Measurements from ENCODE around the gene ADGRB3.

ADGRB3 gene

GRCh38 chr6:68724060-68724459 is 89.0 kb downstream of the ADGRB3 start:
- no peaks in the 10 kb centered on the region for H3K27me3 ChIP-seq (replicated peaks; ENCODE audit: control insufficient read depth, insufficient read depth, low read length)
- no peak overlapping the region for H3K4me3 ChIP-seq (replicated peaks; ENCODE audit: low read depth, low read length)
- TF ChIP-seq CTCF (IDR thresholded peaks at IDR 0.05; ENCODE audit: insufficient read depth, low read length, poor library complexity, severe bottlenecking), result no peak
- H3K36me3 ChIP-seq (ENCODE audit: control insufficient read depth, insufficient read depth, low read length), result no peaks in the 10 kb centered on the region
- DNase-seq (ENCODE audit: extremely low read depth, insufficient read length), result no peak

GRCh38 chr6:68726337-68726736 is 91.3 kb downstream of the ADGRB3 start:
- Histone ChIP-seq H3K4me3 (replicated peaks; ENCODE audit: low read depth, low read length) (no peak overlapping the region), H3K27me3 (replicated peaks; ENCODE audit: control insufficient read depth, insufficient read depth, low read length) (no peaks in the 10 kb centered on the region), H3K36me3 (ENCODE audit: control insufficient read depth, insufficient read depth, low read length) (no peaks in the 10 kb centered on the region)
- TF ChIP-seq CTCF (IDR thresholded peaks at IDR 0.05; ENCODE audit: insufficient read depth, low read length, poor library complexity, severe bottlenecking), result no peak
- DNase-seq (ENCODE audit: extremely low read depth, insufficient read length), result no peak

DNA sequence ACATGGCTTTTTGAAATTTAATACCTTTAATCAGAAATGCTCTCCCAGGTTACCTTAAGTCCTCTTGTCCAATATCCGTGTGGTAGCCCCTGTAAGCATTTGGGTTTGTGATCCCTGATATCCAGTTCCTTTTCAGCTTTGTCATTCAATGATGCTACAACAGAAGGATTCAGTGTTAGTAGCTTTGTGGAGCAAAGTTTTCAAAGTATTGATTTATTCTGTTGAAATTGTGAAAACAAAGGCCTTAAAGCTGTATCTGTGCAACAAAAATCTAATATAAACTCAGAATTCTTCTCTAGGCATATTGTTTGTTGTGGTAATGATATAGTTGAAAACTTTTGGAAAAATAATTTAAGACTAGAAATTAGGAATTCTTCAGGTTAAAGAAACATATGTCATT is 91.9 kb downstream of the ADGRB3 start:
- no peaks in the 10 kb centered on the region for H3K27me3 ChIP-seq (replicated peaks; ENCODE audit: control insufficient read depth, insufficient read depth, low read length)
- no peaks in the 10 kb centered on the region for H3K36me3 ChIP-seq (ENCODE audit: control insufficient read depth, insufficient read depth, low read length)
- no peak for TF ChIP-seq CTCF (IDR thresholded peaks at IDR 0.05; ENCODE audit: insufficient read depth, low read length, poor library complexity, severe bottlenecking)
- H3K4me3 ChIP-seq (replicated peaks; ENCODE audit: low read depth, low read length), result no peak overlapping the region
- DNase-seq (ENCODE audit: extremely low read depth, insufficient read length), result no peak

DNA sequence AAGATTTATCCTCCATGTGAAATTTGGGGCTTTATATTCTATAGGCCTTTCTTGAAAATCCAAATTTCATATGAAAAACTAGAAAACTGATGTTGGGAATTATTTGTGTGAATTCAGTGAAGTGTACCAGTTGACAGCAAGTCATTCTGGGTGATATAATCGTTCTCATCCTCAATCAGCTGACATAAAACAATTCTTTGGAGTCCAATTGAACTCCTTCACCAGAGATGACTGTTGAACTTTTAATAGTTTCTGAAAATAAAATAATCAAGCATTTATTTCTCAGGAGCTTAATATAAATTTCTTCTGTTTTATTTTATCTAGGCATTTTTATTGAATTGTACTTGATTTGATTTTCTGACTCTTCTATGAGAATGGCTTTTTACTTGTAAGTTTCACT is 92.6 kb downstream of the ADGRB3 start:
- TF ChIP-seq CTCF (IDR thresholded peaks at IDR 0.05; ENCODE audit: insufficient read depth, low read length, poor library complexity, severe bottlenecking), result no peak
- H3K36me3 ChIP-seq (ENCODE audit: control insufficient read depth, insufficient read depth, low read length), result no peaks in the 10 kb centered on the region
- DNase-seq (ENCODE audit: extremely low read depth, insufficient read length), result no peak
- no peaks in the 10 kb centered on the region for H3K27me3 ChIP-seq (replicated peaks; ENCODE audit: control insufficient read depth, insufficient read depth, low read length)
- no peak overlapping the region for H3K4me3 ChIP-seq (replicated peaks; ENCODE audit: low read depth, low read length)

DNA sequence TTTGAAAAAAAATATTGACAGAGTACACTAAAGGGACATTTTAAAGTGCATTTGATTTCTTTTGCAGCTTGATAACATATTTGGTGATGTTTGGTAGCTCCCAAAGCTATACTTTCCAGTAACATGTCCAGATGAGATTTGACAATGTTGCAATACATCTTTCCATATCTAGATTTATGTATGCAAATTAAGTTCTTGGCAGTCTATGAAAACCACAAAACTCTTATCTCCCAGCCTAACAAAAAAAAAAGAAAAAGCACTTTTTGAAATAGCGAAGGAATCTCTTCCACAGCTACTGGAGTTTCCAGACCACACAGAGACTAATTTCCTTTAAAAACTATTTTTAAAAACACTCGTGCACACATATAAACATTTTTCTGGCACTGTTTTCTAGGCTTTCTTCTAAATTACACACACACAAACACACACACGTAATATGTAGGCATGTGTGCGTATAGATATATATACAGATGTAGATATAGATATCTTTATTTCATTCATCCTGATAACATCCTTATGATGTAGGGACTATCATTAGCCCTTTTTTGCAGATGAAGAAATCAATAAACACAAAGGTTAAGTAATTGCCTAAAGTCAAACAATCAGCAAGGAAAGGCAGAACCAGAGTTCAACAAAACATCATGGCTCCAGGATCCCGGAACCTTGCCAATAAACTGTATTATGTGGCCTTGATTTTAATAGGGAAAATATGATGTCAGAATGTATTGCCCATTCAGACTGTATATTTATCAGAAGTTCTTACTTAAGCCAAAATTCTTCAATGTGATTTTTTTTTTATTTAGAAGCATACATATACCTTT is 93.3 kb downstream of the ADGRB3 start:
- no peak for TF ChIP-seq CTCF (IDR thresholded peaks at IDR 0.05; ENCODE audit: insufficient read depth, low read length, poor library complexity, severe bottlenecking)
- Histone ChIP-seq H3K27me3 (replicated peaks; ENCODE audit: control insufficient read depth, insufficient read depth, low read length) (no peaks in the 10 kb centered on the region), H3K36me3 (ENCODE audit: control insufficient read depth, insufficient read depth, low read length) (no peaks in the 10 kb centered on the region), H3K4me3 (replicated peaks; ENCODE audit: low read depth, low read length) (no peak overlapping the region)
- no peak for DNase-seq (ENCODE audit: extremely low read depth, insufficient read length)

Measured in GM06990 (cell line).